Measurements from ENCODE around the gene ASCL5. TPM values are rescaled to one million over a fixed set of nuclear protein-coding genes. Genes with fewer than 3 reads are reported as not detected.

Gene ASCL5
- total and polyA plus RNA-seq, 9 of the 15 experiments (the other 6 are each of a cell fraction or from before 2014, with no cell fraction given) = 0.09 TPM; not detected in 8

DNA sequence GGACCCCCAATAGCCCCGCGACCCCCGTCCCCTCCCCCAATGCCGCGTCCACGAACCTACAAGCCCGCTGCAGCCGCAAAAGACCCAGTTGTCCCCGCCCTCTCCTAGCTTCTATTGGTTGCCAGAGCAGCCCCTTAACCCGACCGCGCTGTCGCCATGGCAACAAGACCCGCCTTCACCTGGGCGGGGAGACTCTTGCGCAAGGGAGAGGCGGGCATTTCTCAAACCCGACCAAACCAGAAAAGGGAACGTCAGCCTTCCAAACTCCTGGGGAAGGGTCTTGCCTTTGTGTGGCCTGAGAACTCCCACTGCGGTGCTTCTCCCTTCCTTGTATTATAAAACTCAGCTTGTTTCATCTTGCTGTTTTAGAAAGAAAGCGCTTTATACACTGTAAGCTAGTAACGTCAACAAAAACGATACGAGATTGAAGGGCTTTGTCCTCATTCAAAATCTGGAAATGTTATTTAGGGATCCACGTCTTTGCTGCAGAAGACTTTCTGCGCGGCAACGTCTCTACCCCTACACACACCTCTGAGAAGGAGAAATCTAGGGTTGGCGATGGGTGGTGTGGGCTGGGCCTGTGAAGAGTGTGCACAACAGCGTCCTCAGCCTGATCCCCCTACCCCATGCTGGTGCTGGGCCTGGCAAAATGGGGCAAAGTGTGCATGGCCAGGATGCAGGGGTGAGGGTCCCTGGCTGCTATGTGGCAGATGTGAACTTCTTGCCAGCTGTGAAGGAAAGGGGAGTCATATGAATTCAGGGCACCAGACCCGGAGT lies 27.6 kb upstream of the ASCL5 start, which contains the start of gene TMEM9 (continued):
- TF ChIP-seq, protein P1, sequence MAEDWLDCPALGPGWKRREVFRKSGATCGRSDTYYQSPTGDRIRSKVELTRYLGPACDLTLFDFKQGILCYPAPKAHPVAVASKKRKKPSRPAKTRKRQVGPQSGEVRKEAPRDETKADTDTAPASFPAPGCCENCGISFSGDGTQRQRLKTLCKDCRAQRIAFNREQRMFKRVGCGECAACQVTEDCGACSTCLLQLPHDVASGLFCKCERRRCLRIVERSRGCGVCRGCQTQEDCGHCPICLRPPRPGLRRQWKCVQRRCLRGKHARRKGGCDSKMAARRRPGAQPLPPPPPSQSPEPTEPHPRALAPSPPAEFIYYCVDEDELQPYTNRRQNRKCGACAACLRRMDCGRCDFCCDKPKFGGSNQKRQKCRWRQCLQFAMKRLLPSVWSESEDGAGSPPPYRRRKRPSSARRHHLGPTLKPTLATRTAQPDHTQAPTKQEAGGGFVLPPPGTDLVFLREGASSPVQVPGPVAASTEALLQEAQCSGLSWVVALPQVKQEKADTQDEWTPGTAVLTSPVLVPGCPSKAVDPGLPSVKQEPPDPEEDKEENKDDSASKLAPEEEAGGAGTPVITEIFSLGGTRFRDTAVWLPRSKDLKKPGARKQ (CRISPR knock-in tag; IDR thresholded peaks at IDR 0.05) = no peak
- TF ChIP-seq NR2C1 (IDR thresholded peaks at IDR 0.05) (no peak), NR2C1 (tag; IDR thresholded peaks at IDR 0.05) (no peak), PRDM10 (IDR thresholded peaks at IDR 0.05; ENCODE audit: partially characterized antibody) (peak; percentile 7), HNRNPH1 (optimal IDR thresholded peaks at IDR 0.05; ENCODE audit: low read depth, low read length) (no peak), ZNF212 (CRISPR knock-in tag; IDR thresholded peaks at IDR 0.05) (no peak), RAD51 (IDR thresholded peaks at IDR 0.05; ENCODE audit: borderline replicate concordance, low read depth) (no peak), PTRF (tag; IDR thresholded peaks at IDR 0.05) (peak; percentile 63; the same call in 1 of the 2 replicates), ZNF316 (IDR thresholded peaks at IDR 0.05) (no peak), RBM17 (IDR thresholded peaks at IDR 0.05; ENCODE audit: borderline replicate concordance, low read depth, low read length) (no peak)
- TF ChIP-seq, protein P2, sequence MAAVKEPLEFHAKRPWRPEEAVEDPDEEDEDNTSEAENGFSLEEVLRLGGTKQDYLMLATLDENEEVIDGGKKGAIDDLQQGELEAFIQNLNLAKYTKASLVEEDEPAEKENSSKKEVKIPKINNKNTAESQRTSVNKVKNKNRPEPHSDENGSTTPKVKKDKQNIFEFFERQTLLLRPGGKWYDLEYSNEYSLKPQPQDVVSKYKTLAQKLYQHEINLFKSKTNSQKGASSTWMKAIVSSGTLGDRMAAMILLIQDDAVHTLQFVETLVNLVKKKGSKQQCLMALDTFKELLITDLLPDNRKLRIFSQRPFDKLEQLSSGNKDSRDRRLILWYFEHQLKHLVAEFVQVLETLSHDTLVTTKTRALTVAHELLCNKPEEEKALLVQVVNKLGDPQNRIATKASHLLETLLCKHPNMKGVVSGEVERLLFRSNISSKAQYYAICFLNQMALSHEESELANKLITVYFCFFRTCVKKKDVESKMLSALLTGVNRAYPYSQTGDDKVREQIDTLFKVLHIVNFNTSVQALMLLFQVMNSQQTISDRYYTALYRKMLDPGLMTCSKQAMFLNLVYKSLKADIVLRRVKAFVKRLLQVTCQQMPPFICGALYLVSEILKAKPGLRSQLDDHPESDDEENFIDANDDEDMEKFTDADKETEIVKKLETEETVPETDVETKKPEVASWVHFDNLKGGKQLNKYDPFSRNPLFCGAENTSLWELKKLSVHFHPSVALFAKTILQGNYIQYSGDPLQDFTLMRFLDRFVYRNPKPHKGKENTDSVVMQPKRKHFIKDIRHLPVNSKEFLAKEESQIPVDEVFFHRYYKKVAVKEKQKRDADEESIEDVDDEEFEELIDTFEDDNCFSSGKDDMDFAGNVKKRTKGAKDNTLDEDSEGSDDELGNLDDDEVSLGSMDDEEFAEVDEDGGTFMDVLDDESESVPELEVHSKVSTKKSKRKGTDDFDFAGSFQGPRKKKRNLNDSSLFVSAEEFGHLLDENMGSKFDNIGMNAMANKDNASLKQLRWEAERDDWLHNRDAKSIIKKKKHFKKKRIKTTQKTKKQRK (IDR thresholded peaks at IDR 0.05; ENCODE audit: borderline replicate concordance, low read depth, low read length) = peak; percentile 62; the same call in 1 of the 2 replicates

All from K562 (cell line).